GM19023 (cell line): Measurements from ENCODE around the gene POC1B.

Experiments used
- ATAC-seq: cut with Tn5 transposase; IDR thresholded peaks from one replicate; pipeline ENCODE4 v1.9.1; 2021; ENCODE audit warnings: mild to moderate bottlenecking, moderate library complexity; ENCODE audit not compliant: unreplicated experiment

Gene POC1B

GRCh38 chr12:89389755-89390661 is 135.8 kb downstream of the POC1B start:
- ATAC-seq, result no peak

GRCh38 chr12:89386138-89386537 is 139.7 kb downstream of the POC1B start:
- ATAC-seq, result no peak

GRCh38 chr12:89384807-89385206 is 141.0 kb downstream of the POC1B start:
- no peak for ATAC-seq

GRCh38 chr12:89384050-89384758 is 141.6 kb downstream of the POC1B start:
- ATAC-seq, result no peak

GRCh38 chr12:89383235-89384049 is 142.4 kb downstream of the POC1B start:
- no peak for ATAC-seq

- ATAC-seq, result no peak
Measured at GRCh38 chr12:89382328-89382727, 143.5 kb downstream of the POC1B start.

GRCh38 chr12:89379839-89380467 is 145.9 kb downstream of the POC1B start:
- no peak for ATAC-seq

GRCh38 chr12:89379148-89379838 is 146.6 kb downstream of the POC1B start:
- ATAC-seq, result no peak

GRCh38 chr12:89376844-89377243 is 149.0 kb downstream of the POC1B start:
- ATAC-seq, result no peak

GRCh38 chr12:89376202-89376529 is 149.7 kb downstream of the POC1B start:
- no peak for ATAC-seq

GRCh38 chr12:89373763-89374572 is 151.9 kb downstream of the POC1B start:
- no peak for ATAC-seq

- ATAC-seq, result no peak
Measured at GRCh38 chr12:89372584-89373370, 153.1 kb downstream of the POC1B start.

GRCh38 chr12:89370850-89371249 is 155.0 kb downstream of the POC1B start:
- ATAC-seq, result no peak

GRCh38 chr12:89370421-89370831 is 155.4 kb downstream of the POC1B start:
- ATAC-seq, result no peak
